H1 (cell line): ENCODE results near the gene KIF22. TPM values are rescaled to one million over a fixed set of nuclear protein-coding genes. Genes with fewer than 3 reads are reported as not detected.

Source experiments
- BACH1 ChIP-seq: IDR thresholded peaks from 2 replicates; pipeline ENCODE4 v1.6.1; 2012; ENCODE audit warnings: low read length, improper control_type of control experiment
- CBX8 ChIP-seq: fragments of 300-800, 300-1000 bp; sonication (generic); IDR thresholded peaks from 2 replicates; pipeline ENCODE4 v1.7.1; 2016; ENCODE audit warnings: low read depth, low read length, borderline replicate concordance
- FOSL1 ChIP-seq: IDR thresholded peaks from 2 replicates; pipeline ENCODE4 v1.6.1; 2011; ENCODE audit warnings: mild to moderate bottlenecking, low read depth, low read length, moderate library complexity; ENCODE audit not compliant: insufficient read depth
- POLR2A ChIP-seq, 2 experiments: IDR thresholded peaks; 1 replicate in 1 of 2; 2 replicates in 1 of 2; pipeline ENCODE4 v1.6.1; 2011; ENCODE audit warnings: low read depth in 2 of 2, low read length in 2 of 2, mild to moderate bottlenecking in 2 of 2; ENCODE audit errors: control extremely low read depth in 1 of 2
- RBBP5 ChIP-seq: IDR thresholded peaks from 2 replicates; pipeline ENCODE4 v1.7.1; 2012; ENCODE audit warnings: low read depth, mild to moderate bottlenecking, inconsistent platforms, low read length, moderate library complexity, borderline replicate concordance
- RNF2 ChIP-seq: fragments of 200-900, 300-1000 bp; sonication (generic); IDR thresholded peaks from 2 replicates; pipeline ENCODE4 v1.7.1; 2016; ENCODE audit warnings: borderline replicate concordance, low read depth, mild to moderate bottlenecking, antibody characterized with exemption, low read length; ENCODE audit not compliant: poor library complexity, severe bottlenecking; ENCODE audit errors: missing control alignments
- RXRA ChIP-seq: IDR thresholded peaks from 2 replicates; pipeline ENCODE4 v1.6.1; 2011; ENCODE audit warnings: low read depth, mild to moderate bottlenecking, low read length, moderate library complexity; ENCODE audit not compliant: insufficient read depth
- SIX5 ChIP-seq: IDR thresholded peaks from 2 replicates; pipeline ENCODE4 v1.6.1; 2011; ENCODE audit warnings: mild to moderate bottlenecking, low read depth, low read length
- TEAD4 ChIP-seq: IDR thresholded peaks from 2 replicates; pipeline ENCODE4 v1.6.1; 2012; ENCODE audit warnings: low read depth, low read length, inconsistent platforms, mixed read lengths
- YY1 ChIP-seq: IDR thresholded peaks from 2 replicates; pipeline ENCODE4 v1.6.1; 2011; ENCODE audit warnings: low read depth, mild to moderate bottlenecking, low read length
- polyA plus RNA-seq, 7 experiments: library from polyadenylated mRNA; depleted of rRNA in 3 of 7; stranded (reverse) in 5 of 7; unstranded in 2 of 7; fragments of >200 nt in 5 of 7; fragments of 200-250 nt in 2 of 7; gene quantifications; 1 replicate in 5 of 7; 2 replicates in 1 of 7; 4 replicates in 1 of 7; pipeline versions ENCODE4 v1.2.1 to v1.2.3, GENCODE V29; 2011 to 2013; ENCODE audit warnings: missing spikeins in 2 of 7, mixed read lengths in 2 of 7
- total RNA-seq: library from RNA; stranded (reverse); fragmentation: NEBNext Ultra II Directional; extraction: Animal tissue kit (Norgen Biotek cat#: 25700); gene quantifications from 2 replicates; pipeline ENCODE4 v1.2.1, GENCODE V29; 2021

KIF22 gene
- total and polyA plus RNA-seq, 2 of the 8 experiments (the other 6 are each of a cell fraction or from before 2014, with no cell fraction given): 139 to 142 TPM

DNA sequence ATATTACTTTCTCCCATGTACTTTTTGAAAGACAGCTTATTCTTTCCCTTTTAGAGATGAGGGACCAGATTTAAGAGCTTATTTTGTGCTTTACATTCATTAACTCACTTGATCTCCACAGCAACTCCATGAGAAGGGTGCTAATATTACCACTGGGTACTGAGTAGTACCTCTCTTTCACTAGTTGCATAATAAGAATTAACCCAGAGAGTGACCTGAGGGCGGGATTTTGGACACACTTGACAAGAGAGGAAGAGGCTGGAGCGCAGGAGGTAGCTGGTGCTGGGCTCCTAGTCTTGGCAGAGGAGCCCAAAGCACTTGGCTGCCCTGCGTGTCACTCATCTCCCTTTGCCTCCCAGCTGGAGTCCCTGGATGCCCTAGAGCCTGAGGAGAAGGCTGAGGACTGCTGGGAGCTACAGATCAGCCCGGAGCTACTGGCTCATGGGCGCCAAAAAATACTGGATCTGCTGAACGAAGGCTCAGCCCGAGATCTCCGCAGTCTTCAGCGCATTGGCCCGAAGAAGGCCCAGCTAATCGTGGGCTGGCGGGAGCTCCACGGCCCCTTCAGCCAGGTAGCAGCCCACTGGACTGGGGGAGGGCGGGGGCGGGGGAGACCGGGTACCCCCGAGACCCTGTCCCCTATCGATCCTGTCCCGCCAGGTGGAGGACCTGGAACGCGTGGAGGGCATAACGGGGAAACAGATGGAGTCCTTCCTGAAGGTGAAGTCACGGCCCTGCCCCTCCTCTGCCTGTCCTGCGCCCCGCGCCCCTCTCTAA lies 14.1 kb downstream of the KIF22 start (continued):
- TF ChIP-seq BACH1 (no peak), RXRA (no peak), TEAD4 (no peak), YY1 (no peak), SIX5 (no peak), RNF2 (no peak), FOSL1 (no peak), RBBP5 (no peak), POLR2A (IDR thresholded peaks at IDR 0.05; ENCODE audit: control extremely low read depth in 1 of 2, low read depth in 2 of 2, low read length in 2 of 2) (no peak), CBX8 (no peak)
